HG03139 (cell line): ENCODE results near the gene ZNRF4.

Experiments used
- ATAC-seq: cut with Tn5 transposase; IDR thresholded peaks from one replicate; pipeline ENCODE4 v1.9.1; 2021; ENCODE audit not compliant: unreplicated experiment

Gene ZNRF4

DNA sequence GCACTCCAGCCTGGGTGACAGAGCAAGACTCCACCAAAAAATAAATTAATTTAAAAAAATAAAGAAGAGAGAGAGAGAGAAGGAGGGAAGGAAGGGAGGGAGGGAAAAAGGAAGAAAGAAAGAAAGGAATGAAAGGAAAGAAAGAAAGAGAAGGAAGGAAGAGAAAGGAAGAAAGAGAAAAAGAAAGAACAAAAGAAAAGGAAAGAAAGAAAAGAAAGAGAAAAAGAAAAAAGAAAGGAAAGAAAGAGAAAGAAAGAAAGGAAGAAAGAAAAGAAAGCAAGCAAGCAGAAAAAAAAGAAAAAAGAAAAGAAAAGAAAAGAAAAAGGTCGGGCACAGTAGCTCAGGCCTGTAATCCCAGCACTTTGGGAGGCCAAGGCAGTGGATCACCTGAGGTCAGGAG, 14.9 kb upstream of the ZNRF4 start:
- ATAC-seq = no peak

DNA sequence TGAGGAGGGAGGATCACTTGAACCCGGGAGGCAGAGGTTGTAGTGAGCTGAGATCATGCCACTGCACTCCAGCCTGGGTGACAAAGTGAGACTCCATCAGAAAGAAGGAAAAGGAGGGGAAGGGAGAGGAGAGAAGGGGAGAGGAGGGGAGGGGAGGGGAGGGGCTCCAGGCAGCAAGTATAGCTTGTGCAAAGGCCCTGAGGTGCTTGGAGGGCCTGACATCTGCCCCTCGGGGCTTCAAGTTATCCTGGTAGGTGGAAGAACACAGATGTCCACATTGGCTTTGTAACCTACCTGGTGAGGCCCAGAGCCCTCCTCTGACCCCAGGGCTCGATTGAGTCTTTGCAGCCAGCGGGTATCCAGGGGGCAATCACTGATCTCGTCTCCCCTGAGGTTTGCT, 11.5 kb upstream of the ZNRF4 start:
- ATAC-seq = no peak

DNA sequence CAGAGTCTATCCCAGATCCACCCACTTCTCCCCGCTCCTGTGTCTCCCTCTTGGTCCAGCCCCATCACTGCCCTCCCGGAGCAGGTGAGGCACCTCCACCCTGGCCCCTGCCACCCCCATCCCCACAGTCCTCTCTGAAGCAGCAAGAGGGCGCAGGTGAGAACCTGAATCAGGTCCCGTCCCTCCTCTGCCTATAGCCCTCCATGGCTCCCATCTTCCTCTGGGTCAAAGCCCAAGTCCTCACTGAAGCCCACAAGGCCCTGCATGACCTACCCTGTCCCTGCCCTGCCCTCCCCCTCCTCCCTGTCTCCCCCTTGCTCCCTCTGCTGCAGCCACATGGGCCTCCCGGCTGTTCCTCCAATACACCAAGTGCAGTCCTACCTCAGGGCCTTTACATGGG, 10.8 kb upstream of the ZNRF4 start:
- ATAC-seq = no peak

DNA sequence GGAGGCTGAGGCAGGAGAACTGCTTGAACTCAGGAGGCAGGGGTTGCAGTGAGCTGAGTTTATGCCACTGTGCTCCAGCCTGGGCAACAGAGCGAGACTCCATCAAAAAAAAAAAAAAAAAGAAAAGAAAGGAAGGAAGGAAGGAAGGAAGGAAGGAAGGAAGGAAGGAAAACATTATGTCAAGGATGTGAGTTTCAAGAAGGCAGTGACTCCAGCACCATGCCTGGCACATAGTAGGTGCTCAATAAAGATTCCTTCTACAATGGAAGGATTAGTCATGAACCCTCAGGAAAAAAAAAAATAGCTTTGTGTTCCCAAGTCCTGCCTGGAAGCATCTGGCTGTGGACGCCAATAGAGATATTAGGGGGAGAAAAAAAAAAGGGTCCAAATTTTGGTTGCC, 10.1 kb upstream of the ZNRF4 start:
- no peak for ATAC-seq

- ATAC-seq = no peak
Measured at GRCh38 chr19:5445561-5446055, 9.6 kb upstream of the ZNRF4 start.

GRCh38 chr19:5447700-5448311, 7.4 kb upstream of the ZNRF4 start:
- ATAC-seq = no peak

DNA sequence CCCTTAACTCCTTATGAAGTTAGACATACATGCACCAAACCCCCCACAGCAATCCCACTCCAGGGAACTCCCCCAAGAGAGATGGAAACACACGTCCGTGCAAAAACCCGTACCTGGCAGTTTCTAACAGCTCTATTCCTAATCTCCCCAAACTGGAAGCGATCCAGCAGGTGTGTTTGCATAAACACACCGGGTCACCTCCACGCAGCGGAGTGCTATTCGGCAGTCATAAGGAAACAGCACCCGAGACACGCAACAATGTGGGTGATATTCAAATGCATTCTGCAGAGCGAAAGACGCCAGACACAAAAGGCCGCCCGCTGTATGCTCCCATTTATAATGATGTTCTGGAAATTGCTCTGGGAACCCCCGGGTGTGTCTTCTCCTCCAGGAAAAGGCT, 6.8 kb upstream of the ZNRF4 start:
- ATAC-seq = no peak

DNA sequence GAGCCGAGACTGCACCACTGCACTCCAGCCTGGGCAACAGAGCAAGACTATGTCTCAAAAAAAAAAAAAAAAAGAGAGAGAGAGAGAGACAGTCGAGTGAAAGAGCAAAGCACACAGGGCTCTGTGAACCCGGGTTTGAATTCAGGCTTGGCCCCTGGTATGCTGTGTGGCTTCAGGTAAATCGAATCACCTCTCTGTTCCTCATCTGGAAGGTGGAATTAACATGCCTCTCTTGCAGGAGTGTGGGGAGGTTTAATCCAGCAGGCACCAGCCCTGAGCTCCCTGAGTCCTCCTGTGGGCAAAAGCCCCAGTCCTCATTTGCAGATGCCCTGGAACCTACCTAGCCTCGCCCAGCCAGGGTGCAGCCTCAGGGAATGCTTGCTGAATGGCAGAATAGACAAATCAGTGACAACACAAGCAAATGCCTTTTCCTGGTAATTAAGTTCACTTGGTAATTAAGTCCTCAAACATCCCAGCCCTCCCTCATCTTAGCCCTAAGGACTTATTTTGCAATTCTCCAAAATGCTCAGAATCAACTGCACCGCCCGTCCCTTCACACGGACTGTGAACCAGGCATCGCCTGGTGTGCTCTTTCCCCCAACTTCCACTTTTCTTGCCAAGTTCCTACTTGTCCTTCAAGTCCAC, 4.6 kb upstream of the ZNRF4 start:
- ATAC-seq = no peak

DNA sequence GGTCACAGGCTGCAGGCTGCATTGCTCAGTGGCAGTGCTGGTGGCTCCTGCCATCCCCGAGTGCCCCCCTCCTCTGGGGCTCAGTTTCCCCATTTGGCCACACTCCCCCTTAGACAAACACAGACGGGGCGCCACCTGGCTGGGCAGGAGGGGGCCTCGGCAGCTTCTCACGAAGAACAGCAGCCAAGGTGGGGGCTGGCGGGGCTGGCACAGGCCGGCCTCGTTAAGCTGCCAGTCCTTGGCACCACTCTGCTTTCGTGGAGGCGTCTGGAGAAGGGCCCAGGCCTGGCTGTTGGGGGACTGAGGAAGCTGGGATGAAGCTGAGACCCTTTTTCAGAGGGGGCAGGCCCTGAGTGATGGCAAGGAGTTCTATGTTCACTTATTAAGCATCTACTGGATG, 3.7 kb upstream of the ZNRF4 start:
- no peak for ATAC-seq

DNA sequence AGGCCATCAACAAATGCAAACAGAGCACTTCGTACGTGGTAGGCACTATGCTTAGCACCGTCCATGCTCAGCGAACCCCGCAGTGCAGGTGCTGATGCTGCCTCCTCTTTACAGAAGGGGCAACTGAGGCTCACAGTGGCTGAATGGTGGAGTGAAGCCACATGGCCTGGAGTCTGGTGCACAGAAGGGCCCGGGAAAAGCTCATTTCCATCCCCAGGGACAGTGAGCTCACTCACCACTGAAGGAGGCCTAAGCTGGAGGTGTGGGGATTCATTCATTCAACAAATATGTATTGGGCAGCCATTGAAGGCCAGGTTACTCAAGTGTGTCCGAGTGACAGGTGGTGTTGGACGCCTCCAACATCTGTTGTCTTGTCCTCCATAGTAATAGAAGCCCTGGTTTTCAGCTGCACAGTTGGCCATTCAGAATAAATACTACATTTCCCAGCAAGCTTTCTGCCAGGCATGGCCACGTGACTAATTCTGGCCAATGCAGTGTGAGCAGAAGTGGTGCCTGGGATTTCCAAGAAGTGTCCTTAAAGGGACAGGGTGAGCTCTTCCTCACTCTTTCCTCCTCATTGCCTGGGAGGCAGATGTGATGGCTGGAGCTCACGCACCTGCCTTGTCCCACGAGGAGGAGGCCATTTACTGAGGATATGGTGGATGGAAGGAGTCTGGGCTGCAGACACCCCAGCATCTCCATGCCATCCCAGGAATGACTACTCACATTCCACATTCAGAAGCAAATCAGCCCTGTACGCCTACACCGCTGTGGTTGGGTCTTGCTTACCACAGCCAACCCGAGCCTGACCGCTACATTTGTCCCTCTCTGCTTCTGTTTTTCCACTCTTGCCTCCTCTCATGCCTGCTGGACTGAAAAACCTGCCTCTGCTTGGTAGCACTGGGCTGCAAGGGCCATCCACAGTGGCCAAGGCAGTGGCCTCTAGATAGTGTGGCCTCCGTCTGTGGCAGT, 2.3 kb upstream of the ZNRF4 start:
- no peak for ATAC-seq

DNA sequence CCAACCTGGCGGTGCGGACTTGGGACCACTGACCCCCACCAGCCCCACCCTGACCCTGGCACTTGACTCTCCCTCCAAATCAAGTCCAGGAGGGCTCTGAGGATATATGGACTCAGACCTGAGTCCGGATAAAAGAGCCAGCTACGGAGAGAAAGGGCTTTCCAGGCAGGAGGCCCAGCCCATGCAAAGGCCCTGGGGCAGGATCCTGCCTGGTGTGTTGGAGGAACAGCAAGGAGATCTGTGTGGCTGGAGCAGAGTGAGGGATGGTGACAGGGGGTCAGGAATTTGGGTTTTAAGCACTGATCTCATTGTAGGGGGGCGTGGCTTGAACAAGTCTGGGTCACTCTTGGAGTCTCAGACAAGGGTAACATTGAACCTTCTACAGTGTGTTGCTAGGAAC, 474 bp upstream of the ZNRF4 start:
- no peak for ATAC-seq

- no peak for ATAC-seq
Measured at GRCh38 chr19:5456130-5456840, 1.1 kb downstream of the ZNRF4 start.

GRCh38 chr19:5456841-5457200, 1.6 kb downstream of the ZNRF4 start:
- ATAC-seq = no peak

DNA sequence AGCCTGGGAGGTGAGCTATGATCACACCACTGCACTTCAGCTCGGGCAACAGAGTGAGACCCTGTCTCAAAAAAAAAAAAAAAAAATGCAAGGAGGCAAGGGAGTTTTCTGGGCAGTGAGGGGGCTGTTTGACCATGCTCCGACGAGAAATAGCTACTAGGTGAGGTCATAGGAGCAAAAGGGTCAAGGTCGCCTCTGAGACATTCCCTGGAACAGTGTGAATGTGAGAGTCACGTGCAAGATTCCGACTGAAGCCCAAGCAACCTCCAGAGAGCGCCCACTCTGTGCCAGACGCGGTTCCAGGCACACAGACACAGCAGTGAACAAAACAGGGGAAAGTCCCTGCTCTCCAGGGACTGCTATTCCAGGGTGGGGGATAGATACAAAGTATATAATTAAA, 2.5 kb downstream of the ZNRF4 start:
- no peak for ATAC-seq

DNA sequence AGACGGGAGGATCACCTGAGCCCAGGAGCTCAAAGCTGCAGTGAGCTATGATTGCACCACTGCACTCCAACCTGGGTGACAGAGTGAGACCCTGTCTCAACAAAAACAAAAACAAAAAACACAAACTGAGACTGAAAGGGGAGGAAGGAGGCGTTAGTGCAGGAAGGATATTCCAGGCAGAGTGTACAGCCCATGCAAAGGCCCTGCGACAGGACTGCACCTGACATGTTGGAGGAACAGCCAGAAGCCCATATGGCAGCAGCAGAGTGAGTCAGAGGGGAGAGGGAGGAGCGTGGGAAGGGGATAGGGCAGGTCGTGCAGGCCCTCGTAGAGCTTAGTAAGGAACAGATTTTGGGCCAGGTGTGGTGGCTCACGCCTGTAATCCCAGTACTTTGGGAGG, 3.2 kb downstream of the ZNRF4 start:
- ATAC-seq = no peak

GRCh38 chr19:5459360-5459759, 4.1 kb downstream of the ZNRF4 start:
- no peak for ATAC-seq

DNA sequence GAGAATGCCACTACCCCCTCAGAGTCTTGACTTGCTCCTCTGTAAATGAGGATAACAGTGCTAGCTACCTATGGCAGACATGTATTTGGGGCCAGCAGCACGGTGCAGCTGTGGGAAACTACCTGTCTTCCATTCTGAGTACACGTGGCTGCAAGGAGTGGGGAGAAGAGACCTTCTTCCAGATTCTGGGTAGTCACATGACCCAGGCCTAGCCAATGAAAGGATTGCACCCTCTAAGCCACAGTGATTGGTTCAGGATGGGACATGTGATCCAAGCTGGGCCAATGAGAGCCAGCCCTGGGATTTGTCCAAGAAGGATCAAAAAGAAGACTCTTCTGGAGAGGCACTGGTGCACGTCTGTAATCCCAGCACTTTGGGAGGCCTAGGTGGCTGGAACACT, 5.5 kb downstream of the ZNRF4 start:
- no peak for ATAC-seq

- no peak for ATAC-seq
Measured at GRCh38 chr19:5463959-5464358, 8.7 kb downstream of the ZNRF4 start.

DNA sequence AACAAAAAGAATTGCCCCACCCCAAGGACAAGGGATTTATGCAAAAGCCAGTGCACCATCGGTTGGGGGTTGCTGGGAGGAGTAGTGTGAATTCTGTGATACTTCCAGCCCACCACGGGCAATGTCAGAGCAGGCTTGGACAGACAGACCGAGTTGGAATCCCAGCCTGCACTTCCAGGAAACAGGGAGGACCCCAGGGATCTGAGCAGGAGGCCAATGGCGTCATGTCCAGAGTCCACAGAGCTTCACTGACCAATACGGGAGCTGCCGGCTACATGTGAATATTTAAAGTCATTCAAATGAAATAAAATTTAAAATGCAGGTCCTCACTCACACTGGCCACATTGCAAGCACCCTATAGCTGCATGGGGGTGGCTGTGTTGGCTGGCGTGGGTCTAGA, 10.9 kb downstream of the ZNRF4 start:
- no peak for ATAC-seq

- no peak for ATAC-seq
Measured at GRCh38 chr19:5466814-5467291, 11.6 kb downstream of the ZNRF4 start.

- no peak for ATAC-seq
Measured at GRCh38 chr19:5470264-5470671, 15.1 kb downstream of the ZNRF4 start.
